H9 (cell line): ENCODE results near the gene EDA. TPM values are rescaled to one million over a fixed set of nuclear protein-coding genes. Genes with fewer than 3 reads are reported as not detected.
A peak's percentile ranks its signal among the peaks of the same experiment; 100 is the strongest.

ENCODE experiments used
- DNase-seq: peaks from one replicate; pipeline ENCODE4 v3.0.0-alpha.2; 2017
- H2AFZ ChIP-seq: one replicate; pipeline ENCODE4 v1.6.1; 2013; ENCODE audit warnings: mild to moderate bottlenecking, low read length, control low read depth, moderate library complexity
- H2AK5ac ChIP-seq: 2 replicates; pipeline ENCODE4 v1.6.1; 2013; ENCODE audit warnings: low read length, control low read depth, mixed read lengths; ENCODE audit not compliant: insufficient read length
- H2BK120ac ChIP-seq: one replicate; pipeline ENCODE4 v1.6.1; 2013; ENCODE audit warnings: low read depth, mild to moderate bottlenecking, low read length, control low read depth, inconsistent platforms; ENCODE audit not compliant: poor library complexity, severe bottlenecking
- H2BK12ac ChIP-seq: 2 replicates; pipeline ENCODE4 v1.6.1; 2013; ENCODE audit warnings: low read length, control low read depth, mixed read lengths, low read depth; ENCODE audit not compliant: insufficient read length
- H2BK15ac ChIP-seq: 2 replicates; pipeline ENCODE4 v1.6.1; 2013; ENCODE audit warnings: low read depth, low read length, control low read depth
- H2BK20ac ChIP-seq: one replicate; pipeline ENCODE4 v1.6.1; 2013; ENCODE audit warnings: low read depth, mild to moderate bottlenecking, low read length, control low read depth, inconsistent platforms; ENCODE audit not compliant: poor library complexity, severe bottlenecking
- H2BK5ac ChIP-seq: 2 replicates; pipeline ENCODE4 v1.6.1; 2013; ENCODE audit warnings: low read length, control low read depth, mixed read lengths; ENCODE audit not compliant: insufficient read length
- H3K14ac ChIP-seq: 2 replicates; pipeline ENCODE4 v1.6.1; 2013; ENCODE audit warnings: low read length, control low read depth; ENCODE audit not compliant: insufficient read depth
- H3K18ac ChIP-seq: 2 replicates; pipeline ENCODE4 v1.6.1; 2013; ENCODE audit warnings: low read depth, mild to moderate bottlenecking, mixed read lengths, low read length, control low read depth; ENCODE audit not compliant: insufficient read length
- H3K23ac ChIP-seq: 2 replicates; pipeline ENCODE4 v1.6.1; 2013; ENCODE audit warnings: low read length, control low read depth, mixed read lengths, low read depth; ENCODE audit not compliant: insufficient read length
- H3K23me2 ChIP-seq: 2 replicates; pipeline ENCODE4 v1.6.1; 2013; ENCODE audit warnings: low read depth, mild to moderate bottlenecking, mixed read lengths, low read length, control low read depth; ENCODE audit not compliant: insufficient read length, poor library complexity, severe bottlenecking
- H3K27ac ChIP-seq: 2 replicates; pipeline ENCODE4 v1.5.1; 2013; ENCODE audit warnings: low read length, control low read depth, mixed read lengths, low read depth; ENCODE audit not compliant: insufficient read length
- H3K27me3 ChIP-seq: 2 replicates; pipeline ENCODE4 v1.6.1; 2013; ENCODE audit warnings: low read length, control low read depth, inconsistent platforms; ENCODE audit not compliant: insufficient read depth
- H3K4ac ChIP-seq: 2 replicates; pipeline ENCODE4 v1.6.1; 2013; ENCODE audit warnings: low read depth, mild to moderate bottlenecking, control low read depth, inconsistent platforms, low read length, moderate library complexity
- H3K4me1 ChIP-seq: 2 replicates; pipeline ENCODE4 v1.6.1; 2013; ENCODE audit warnings: low read length, control low read depth, inconsistent platforms; ENCODE audit not compliant: insufficient read depth
- H3K4me2 ChIP-seq: 2 replicates; pipeline ENCODE4 v1.6.1; 2013; ENCODE audit warnings: low read length, control low read depth, mixed read lengths; ENCODE audit not compliant: insufficient read length, insufficient read depth
- H3K56ac ChIP-seq: 2 replicates; pipeline ENCODE4 v1.6.1; 2013; ENCODE audit warnings: low read depth, mild to moderate bottlenecking, mixed read lengths, low read length, control low read depth; ENCODE audit not compliant: insufficient read length
- H3K79me1 ChIP-seq: 2 replicates; pipeline ENCODE4 v1.6.1; 2013; ENCODE audit warnings: low read depth, mild to moderate bottlenecking, moderate library complexity, low read length, control low read depth, inconsistent platforms; ENCODE audit not compliant: insufficient read depth, poor library complexity, severe bottlenecking
- H3K79me2 ChIP-seq: 2 replicates; pipeline ENCODE4 v1.6.1; 2013; ENCODE audit warnings: low read length, control low read depth, inconsistent platforms; ENCODE audit not compliant: insufficient read depth
- H3K9ac ChIP-seq: 2 replicates; pipeline ENCODE4 v1.6.1; 2013; ENCODE audit warnings: low read length, control low read depth, mixed read lengths; ENCODE audit not compliant: insufficient read length; ENCODE audit errors: extremely low read depth
- H3K9me3 ChIP-seq: one replicate; pipeline ENCODE4 v1.6.1; 2013; ENCODE audit warnings: low read depth, low read length, inconsistent platforms; ENCODE audit not compliant: control insufficient read depth
- H3T11ph ChIP-seq: one replicate; pipeline ENCODE4 v1.6.1; 2013; ENCODE audit warnings: mild to moderate bottlenecking, low read length, control low read depth, inconsistent platforms
- H4K20me1 ChIP-seq: one replicate; pipeline ENCODE4 v1.6.1; 2013; ENCODE audit not compliant: control insufficient read depth, insufficient read length, insufficient read depth
- H4K5ac ChIP-seq: 2 replicates; pipeline ENCODE4 v1.6.1; 2013; ENCODE audit warnings: low read depth, mild to moderate bottlenecking, mixed read lengths, low read length, control low read depth; ENCODE audit not compliant: insufficient read length
- H4K8ac ChIP-seq: replicated peaks from 2 replicates; pipeline ENCODE4 v1.6.1; 2013; ENCODE audit warnings: low read length, control low read depth, mixed read lengths, low read depth; ENCODE audit not compliant: insufficient read length
- H4K91ac ChIP-seq: 2 replicates; pipeline ENCODE4 v1.6.1; 2013; ENCODE audit warnings: low read depth, mild to moderate bottlenecking, moderate library complexity, mixed read lengths, low read length, control low read depth; ENCODE audit not compliant: insufficient read length
- H3K27ac Mint-ChIP-seq, 3 experiments: 2 replicates in 2 of 3; 3 replicates in 1 of 3; pipeline ENCODE4 v1.8.0; 2020 to 2021; ENCODE audit warnings: mixed read lengths in 3 of 3, mild to moderate bottlenecking in 1 of 3, moderate library complexity in 1 of 3
- H3K27me3 Mint-ChIP-seq: 2 replicates; pipeline ENCODE4 v1.8.0; 2021; ENCODE audit warnings: low read depth, mild to moderate bottlenecking, moderate library complexity, mixed read lengths
- H3K36me3 Mint-ChIP-seq, 3 experiments: 2 replicates in 2 of 3; 3 replicates in 1 of 3; pipeline ENCODE4 v1.8.0; 2020 to 2021; ENCODE audit warnings: low read depth in 3 of 3, mixed read lengths in 3 of 3; ENCODE audit not compliant: insufficient read depth in 1 of 3
- H3K4me1 Mint-ChIP-seq, 2 experiments: 2 replicates each; pipeline ENCODE4 v1.8.0; 2020; ENCODE audit warnings: mixed read lengths in 2 of 2
- H3K4me3 Mint-ChIP-seq, 2 experiments: 2 replicates in 1 of 2; 3 replicates in 1 of 2; pipeline ENCODE4 v1.8.0; 2020 to 2021; ENCODE audit warnings: mild to moderate bottlenecking in 2 of 2, mixed read lengths in 2 of 2, moderate library complexity in 1 of 2
- H3K9me3 Mint-ChIP-seq, 2 experiments: 2 replicates in 1 of 2; 3 replicates in 1 of 2; pipeline ENCODE4 v1.8.0; 2020; ENCODE audit warnings: mild to moderate bottlenecking in 2 of 2, mixed read lengths in 2 of 2, moderate library complexity in 1 of 2
- CTCF ChIP-seq: fragments of 200-600 bp; sonication (generic); conservative IDR thresholded peaks from 3 replicates; pipeline ENCODE4 v1.8.0; 2021; ENCODE audit warnings: antibody characterized with exemption, mild to moderate bottlenecking
- WGBS: extraction: QIAGEN DNeasy Blood & Tissue Kit; methylation state at CpG from one replicate; pipeline ENCODE4 v1.1.7; 2013; ENCODE audit warnings: missing lambda C conversion rate, low lambda C conversion rate, mixed read lengths; ENCODE audit not compliant: insufficient read length; ENCODE audit errors: extremely low coverage; 5-methylcytosine and 5-hydroxymethylcytosine counted together
- total RNA-seq: library from RNA; stranded (reverse); gene quantifications from 2 replicates; pipeline ENCODE4 v1.2.1, GENCODE V29; 2021

Gene EDA
- total RNA-seq, 1 experiment from 2014 or later, result 7.7 TPM

- no peak overlapping the region for H2AFZ ChIP-seq
- H3K23me2 ChIP-seq, result no peaks in the 10 kb centered on the region
- no peak overlapping the region for H3K23ac ChIP-seq
- Mint-ChIP-seq H3K36me3 (peaks cover 8 to 15% (median 8%) of the 10 kb centered on the region in 3 experiments), H3K9me3 (peaks cover 70 to 78% of the 10 kb centered on the region in 2 experiments), H3K27me3 (peaks cover 13% of the 10 kb centered on the region), H3K27ac (peak overlapping the region in 1 of 3 experiments; percentile 53; a peak in 1 of 7 replicates), H3K4me1 (peaks cover 0 to 4% of the 10 kb centered on the region in 2 experiments; a peak in 2 of 4 replicates), H3K4me3 (no peak overlapping the region)
- no peak overlapping the region for H3K4ac ChIP-seq
- H3K4me1 ChIP-seq, result no peaks in the 10 kb centered on the region
- TF ChIP-seq CTCF, result no peak
- no peak overlapping the region for H3K4me2 ChIP-seq
- H3K79me2 ChIP-seq, result no peaks in the 10 kb centered on the region
- no CpG with 5 or more reads among the region's 7 CpGs for WGBS
- no peak overlapping the region for H3K14ac ChIP-seq
- no peak overlapping the region for H2BK5ac ChIP-seq
- no peaks in the 10 kb centered on the region for H3K79me1 ChIP-seq
- no peak overlapping the region for H4K8ac ChIP-seq
- H2BK20ac ChIP-seq, result no peak overlapping the region
- no peak overlapping the region for H4K91ac ChIP-seq
- no peak overlapping the region for H2AK5ac ChIP-seq
- DNase-seq, result no peak
- H3K18ac ChIP-seq, result no peak overlapping the region
- H3K9ac ChIP-seq, result no peak overlapping the region
- H3K56ac ChIP-seq, result no peak overlapping the region
- H2BK15ac ChIP-seq, result no peak overlapping the region
- no peak overlapping the region for H2BK120ac ChIP-seq
- H3T11ph ChIP-seq, result no peak overlapping the region
- H4K20me1 ChIP-seq, result no peaks in the 10 kb centered on the region
- peaks cover 17% of the 10 kb centered on the region for H3K9me3 ChIP-seq
- no peak overlapping the region for H3K27ac ChIP-seq
- H2BK12ac ChIP-seq, result no peak overlapping the region
- H3K27me3 ChIP-seq, result no peaks in the 10 kb centered on the region
- no peak overlapping the region for H4K5ac ChIP-seq
These were observed 450.7 kb downstream of the EDA start for GRCh38 chrX:70066646-70067045.
